HEK293 (cell line): ENCODE measurements around the gene R3HDML.
A peak's percentile ranks its signal among the peaks of the same experiment; 100 is the strongest.

Experiments used
- CTCF ChIA-PET: fragments of 350-600 bp; formaldehyde crosslinking; extraction: SDS; loops from one replicate; lab custom pipeline; 2021; ENCODE audit warnings: antibody characterized with exemption; lab: Yijun Ruan, JAX
- POLR2A ChIA-PET: fragments of 300-600 bp; formaldehyde crosslinking; extraction: SDS; loops from one replicate; lab custom pipeline; 2020; ENCODE audit warnings: antibody characterized with exemption, inconsistent platforms; lab: Yijun Ruan, JAX
- H3K27ac ChIP-seq: fragments of 200-500 bp; sonication (Bioruptor generic); 2 replicates; pipeline ENCODE4 v1.5.1; 2014; ENCODE audit warnings: low read depth, low read length, control low read depth, inconsistent platforms; ENCODE audit errors: extremely low read depth
- H3K36me3 ChIP-seq, 2 experiments: fragments of 200-500 bp in 1 of 2; sonication (Bioruptor generic) in 1 of 2; 1 replicate in 1 of 2; 2 replicates in 1 of 2; pipeline ENCODE4 v1.5.1; 2014 to 2017; ENCODE audit warnings: inconsistent platforms in 2 of 2, low read length in 2 of 2; ENCODE audit not compliant: control insufficient read depth in 2 of 2, insufficient read depth in 1 of 2
- H3K4me1 ChIP-seq: fragments of 200-500 bp; sonication (Bioruptor generic); 2 replicates; pipeline ENCODE4 v1.5.1; 2014; ENCODE audit warnings: mild to moderate bottlenecking, low read length, inconsistent platforms; ENCODE audit not compliant: control insufficient read depth, insufficient read depth
- H3K4me3 ChIP-seq: 2 replicates; pipeline ENCODE4 v1.5.1; 2011; ENCODE audit warnings: low read depth, mild to moderate bottlenecking, control low read depth, low read length, moderate library complexity
- H3K9me3 ChIP-seq: fragments of 200-500 bp; sonication (Bioruptor generic); 2 replicates; pipeline ENCODE4 v1.5.1; 2014; ENCODE audit warnings: low read depth, low read length, inconsistent platforms; ENCODE audit not compliant: control insufficient read depth, insufficient read depth
- ATF2 ChIP-seq: fragments of 450-650 bp; formaldehyde crosslinking; IDR thresholded peaks from 2 replicates; pipeline ENCODE4 v1.5.1; 2016; ENCODE audit warnings: missing biosample characterization, missing genetic modification characterization, low read depth
- CTCF ChIP-seq: fragments of 450-650 bp; formaldehyde crosslinking; IDR thresholded peaks from 2 replicates; pipeline ENCODE4 v1.5.1; 2016; ENCODE audit warnings: missing biosample characterization, missing genetic modification characterization
- HIC1 ChIP-seq: fragments of 450-650 bp; formaldehyde crosslinking; IDR thresholded peaks from 2 replicates; pipeline ENCODE4 v1.5.1; 2016; ENCODE audit warnings: missing biosample characterization, missing genetic modification characterization
- HOXD13 ChIP-seq: sonication (generic); formaldehyde crosslinking; IDR thresholded peaks from 2 replicates; pipeline ENCODE4 v1.8.0; 2022; ENCODE audit warnings: missing genetic modification reagents, borderline replicate concordance
- KLF16 ChIP-seq: fragments of 450-650 bp; formaldehyde crosslinking; IDR thresholded peaks from 2 replicates; pipeline ENCODE4 v1.5.1; 2017; ENCODE audit warnings: missing biosample characterization, missing genetic modification characterization
- WT1 ChIP-seq: fragments of 450-650 bp; formaldehyde crosslinking; IDR thresholded peaks from 2 replicates; pipeline ENCODE4 v1.5.1; 2016; ENCODE audit warnings: missing biosample characterization, missing genetic modification characterization
- ZBTB7A ChIP-seq: fragments of 450-650 bp; formaldehyde crosslinking; IDR thresholded peaks from 2 replicates; pipeline ENCODE4 v1.5.1; 2016; ENCODE audit warnings: low read depth, missing biosample characterization, missing genetic modification characterization
- ZEB2 ChIP-seq: fragments of 450-650 bp; formaldehyde crosslinking; IDR thresholded peaks from 2 replicates; pipeline ENCODE4 v1.5.1; 2016; ENCODE audit warnings: missing biosample characterization, missing genetic modification characterization
- ZNF10 ChIP-seq: fragments of 450-650 bp; formaldehyde crosslinking; IDR thresholded peaks from 2 replicates; pipeline ENCODE4 v1.5.1; 2017; ENCODE audit warnings: missing biosample characterization, missing genetic modification characterization
- ZNF114 ChIP-seq: fragments of 450-650 bp; formaldehyde crosslinking; IDR thresholded peaks from 2 replicates; pipeline ENCODE4 v1.5.0; 2017; ENCODE audit warnings: missing biosample characterization, missing genetic modification characterization
- ZNF138 ChIP-seq: fragments of 450-650 bp; formaldehyde crosslinking; IDR thresholded peaks from 2 replicates; pipeline ENCODE4 v1.5.1; 2016; ENCODE audit warnings: missing biosample characterization, missing genetic modification characterization, borderline replicate concordance
- ZNF211 ChIP-seq: fragments of 450-650 bp; formaldehyde crosslinking; IDR thresholded peaks from 2 replicates; pipeline ENCODE4 v1.5.1; 2016; ENCODE audit warnings: low read depth, missing biosample characterization, missing genetic modification characterization
- ZNF223 ChIP-seq: fragments of 450-650 bp; formaldehyde crosslinking; IDR thresholded peaks from 2 replicates; pipeline ENCODE4 v1.5.1; 2016; ENCODE audit warnings: missing biosample characterization, missing genetic modification characterization
- ZNF302 ChIP-seq: fragments of 450-650 bp; formaldehyde crosslinking; IDR thresholded peaks from 2 replicates; pipeline ENCODE4 v1.5.1; 2016; ENCODE audit warnings: missing biosample characterization, missing genetic modification characterization, low read depth
- ZNF311 ChIP-seq: fragments of 450-650 bp; formaldehyde crosslinking; IDR thresholded peaks from 2 replicates; pipeline ENCODE4 v1.5.1; 2017; ENCODE audit warnings: missing biosample characterization, missing genetic modification characterization, borderline replicate concordance
- ZNF473 ChIP-seq: fragments of 450-650 bp; formaldehyde crosslinking; IDR thresholded peaks from 2 replicates; pipeline ENCODE4 v1.5.1; 2017; ENCODE audit warnings: missing biosample characterization, missing genetic modification characterization
- ZNF549 ChIP-seq: fragments of 450-650 bp; IDR thresholded peaks from 2 replicates; pipeline ENCODE4 v1.5.1; 2018; ENCODE audit warnings: missing biosample characterization, missing genetic modification characterization, mild to moderate bottlenecking, inconsistent platforms, moderate library complexity
- ZNF558 ChIP-seq: fragments of 450-650 bp; formaldehyde crosslinking; IDR thresholded peaks from 2 replicates; pipeline ENCODE4 v1.5.1; 2016; ENCODE audit warnings: missing biosample characterization, missing genetic modification characterization
- ZNF692 ChIP-seq: fragments of 450-650 bp; formaldehyde crosslinking; IDR thresholded peaks from 2 replicates; pipeline ENCODE4 v1.5.1; 2016; ENCODE audit warnings: missing biosample characterization, missing genetic modification characterization
- ZNF707 ChIP-seq: fragments of 450-650 bp; formaldehyde crosslinking; IDR thresholded peaks from 2 replicates; pipeline ENCODE4 v1.5.1; 2016; ENCODE audit warnings: missing biosample characterization, missing genetic modification characterization
- ZSCAN23 ChIP-seq: fragments of 450-650 bp; formaldehyde crosslinking; IDR thresholded peaks from 2 replicates; pipeline ENCODE4 v1.5.1; 2016; ENCODE audit warnings: missing biosample characterization, missing genetic modification characterization
- ZXDB ChIP-seq: fragments of 450-650 bp; formaldehyde crosslinking; IDR thresholded peaks from 2 replicates; pipeline ENCODE4 v1.5.1; 2016; ENCODE audit warnings: missing biosample characterization, missing genetic modification characterization
- TF ChIP-seq, protein P1 (sequence below): fragments of 450-650 bp; formaldehyde crosslinking; IDR thresholded peaks from 2 replicates; pipeline ENCODE4 v1.5.1; 2016; ENCODE audit warnings: missing biosample characterization, missing genetic modification characterization
- TF ChIP-seq, protein P2 (sequence below): fragments of 450-650 bp; formaldehyde crosslinking; IDR thresholded peaks from 2 replicates; pipeline ENCODE4 v1.5.1; 2016; ENCODE audit warnings: missing biosample characterization, missing genetic modification characterization

Gene R3HDML

DNA sequence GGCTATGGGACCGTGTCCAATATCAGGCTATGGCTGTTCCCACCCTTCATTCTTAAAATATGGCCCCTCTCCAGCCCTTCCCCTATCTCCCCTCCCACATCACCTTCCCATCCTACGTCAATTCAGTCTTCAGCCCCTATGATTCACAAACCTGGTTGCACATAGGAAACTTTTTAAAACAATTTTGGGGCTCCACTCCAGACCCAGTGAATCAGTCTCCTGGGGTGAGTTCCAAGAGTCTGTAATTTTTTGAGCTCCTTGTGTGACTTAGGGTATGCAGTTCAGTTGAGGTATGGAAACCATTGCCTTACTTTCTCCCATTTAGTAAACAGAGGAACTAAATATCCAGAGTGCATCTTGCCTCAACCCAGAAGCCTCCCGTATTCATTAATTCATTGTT is 24.2 kb downstream of the R3HDML start:
- ChIA-PET POLR2A (no interaction called here), CTCF (interaction anchor here (0.5 to 1.3 kb wide), 5 partner anchors 9 to 144 kb away, joined by 3 to 7 read pairs (median 4); no protein-coding TSS in a partner anchor)
- no peak overlapping the region for H3K27ac ChIP-seq
- H3K36me3 ChIP-seq, result no peaks in the 10 kb centered on the region
- H3K4me3 ChIP-seq, result no peak overlapping the region
- TF ChIP-seq ZNF549 (tag by site-specific recombination), result no peak
- no peak for TF ChIP-seq ZNF473
- no peak for TF ChIP-seq ZNF692 (tag by site-specific recombination)
- TF ChIP-seq, all 188 proteins: peak for 0
- H3K9me3 ChIP-seq, result no peaks in the 10 kb centered on the region
- H3K4me1 ChIP-seq, result no peaks in the 10 kb centered on the region

DNA sequence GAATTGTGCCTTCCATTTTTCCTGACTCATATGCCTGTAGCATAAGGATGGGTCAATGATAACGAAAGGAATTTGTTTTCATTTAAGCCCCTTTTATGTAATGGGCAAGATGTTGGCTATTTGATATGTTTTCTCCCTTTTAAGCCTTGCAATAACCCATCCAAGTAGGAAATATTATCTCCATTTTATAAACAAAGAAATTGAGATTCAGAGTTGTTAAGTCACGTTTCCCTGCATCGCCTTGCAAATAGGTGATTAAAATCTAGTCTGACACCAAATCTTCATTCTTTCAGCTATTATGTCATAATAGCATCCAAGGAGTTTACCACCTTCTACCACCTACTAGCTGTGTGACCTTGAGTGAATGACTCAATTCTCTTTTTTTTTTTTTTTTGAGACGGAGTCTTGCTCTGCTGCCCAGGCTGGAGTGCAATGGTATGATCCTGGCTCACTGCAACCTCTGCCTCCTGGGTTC is 25.7 kb downstream of the R3HDML start:
- POLR2A ChIA-PET, result interaction anchor here (0.6 kb wide), 1 partner anchor 18 kb away, joined by 3 read pairs; no protein-coding TSS in a partner anchor
- Histone ChIP-seq H3K4me1 (no peaks in the 10 kb centered on the region), H3K27ac (no peak overlapping the region), H3K4me3 (no peak overlapping the region), H3K9me3 (no peaks in the 10 kb centered on the region), H3K36me3 (no peaks in the 10 kb centered on the region)
- CTCF ChIA-PET, result interaction anchor here (0.7 kb wide), 1 partner anchor 572 kb away, joined by 3 read pairs; no protein-coding TSS in a partner anchor
- TF ChIP-seq ZNF114, result no peak
- TF ChIP-seq ZSCAN23 (tag by site-specific recombination), result peak; percentile 74
- no peak for TF ChIP-seq ZNF211 (tag by site-specific recombination)
- TF ChIP-seq WT1 (tag by site-specific recombination), result peak; percentile 55; the same call in 1 of the 2 replicates
- TF ChIP-seq KLF16 (tag by site-specific recombination), result 0 out of 2 replicates have a peak, but pooled peaks have one; percentile 29
- TF ChIP-seq ZNF10 (tag by site-specific recombination), result 0 out of 2 replicates have a peak, but pooled peaks have one; percentile 61
- TF ChIP-seq ZNF223, result no peak
- TF ChIP-seq HOXD13, result peak; percentile 56; the same call in 1 of the 2 replicates
- no peak for TF ChIP-seq CTCF (tag by site-specific recombination)
- no peak for TF ChIP-seq ZNF138 (tag by site-specific recombination)
- peak; percentile 76 for TF ChIP-seq ZXDB (tag by site-specific recombination)
- TF ChIP-seq ZNF311, result no peak
- TF ChIP-seq ZNF558, result peak; percentile 68; the same call in 1 of the 2 replicates
- no peak for TF ChIP-seq ZBTB7A (tag by site-specific recombination)
- TF ChIP-seq ZEB2 (tag by site-specific recombination), result no peak
- no peak for TF ChIP-seq ATF2 (tag by site-specific recombination)
- TF ChIP-seq ZNF302 (tag by site-specific recombination), result no peak
- TF ChIP-seq, protein P1, sequence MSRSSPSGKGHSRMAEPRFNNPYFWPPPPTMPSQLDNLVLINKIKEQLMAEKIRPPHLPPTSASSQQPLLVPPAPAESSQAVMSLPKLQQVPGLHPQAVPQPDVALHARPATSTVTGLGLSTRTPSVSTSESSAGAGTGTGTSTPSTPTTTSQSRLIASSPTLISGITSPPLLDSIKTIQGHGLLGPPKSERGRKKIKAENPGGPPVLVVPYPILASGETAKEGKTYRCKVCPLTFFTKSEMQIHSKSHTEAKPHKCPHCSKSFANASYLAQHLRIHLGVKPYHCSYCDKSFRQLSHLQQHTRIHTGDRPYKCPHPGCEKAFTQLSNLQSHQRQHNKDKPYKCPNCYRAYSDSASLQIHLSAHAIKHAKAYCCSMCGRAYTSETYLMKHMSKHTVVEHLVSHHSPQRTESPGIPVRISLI (tag by site-specific recombination), result peak; percentile 86
- TF ChIP-seq ZNF707, result no peak
- peak; percentile 69; the same call in 1 of the 2 replicates for TF ChIP-seq HIC1 (tag by site-specific recombination)
- TF ChIP-seq, protein P2, sequence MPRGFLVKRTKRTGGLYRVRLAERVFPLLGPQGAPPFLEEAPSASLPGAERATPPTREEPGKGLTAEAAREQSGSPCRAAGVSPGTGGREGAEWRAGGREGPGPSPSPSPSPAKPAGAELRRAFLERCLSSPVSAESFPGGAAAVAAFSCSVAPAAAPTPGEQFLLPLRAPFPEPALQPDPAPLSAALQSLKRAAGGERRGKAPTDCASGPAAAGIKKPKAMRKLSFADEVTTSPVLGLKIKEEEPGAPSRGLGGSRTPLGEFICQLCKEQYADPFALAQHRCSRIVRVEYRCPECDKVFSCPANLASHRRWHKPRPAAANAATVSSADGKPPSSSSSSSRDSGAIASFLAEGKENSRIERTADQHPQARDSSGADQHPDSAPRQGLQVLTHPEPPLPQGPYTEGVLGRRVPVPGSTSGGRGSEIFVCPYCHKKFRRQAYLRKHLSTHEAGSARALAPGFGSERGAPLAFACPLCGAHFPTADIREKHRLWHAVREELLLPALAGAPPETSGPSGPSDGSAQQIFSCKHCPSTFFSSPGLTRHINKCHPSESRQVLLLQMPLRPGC (tag by site-specific recombination), result peak; percentile 50; the same call in 1 of the 2 replicates
